GM18508 (cell line): ENCODE data around the gene LRG1.

Source experiments
- ATAC-seq: cut with Tn5 transposase; IDR thresholded peaks from one replicate; pipeline ENCODE4 v1.9.1; 2021; ENCODE audit warnings: moderate number of reproducible peaks; ENCODE audit not compliant: insufficient read depth, unreplicated experiment

LRG1 gene

DNA sequence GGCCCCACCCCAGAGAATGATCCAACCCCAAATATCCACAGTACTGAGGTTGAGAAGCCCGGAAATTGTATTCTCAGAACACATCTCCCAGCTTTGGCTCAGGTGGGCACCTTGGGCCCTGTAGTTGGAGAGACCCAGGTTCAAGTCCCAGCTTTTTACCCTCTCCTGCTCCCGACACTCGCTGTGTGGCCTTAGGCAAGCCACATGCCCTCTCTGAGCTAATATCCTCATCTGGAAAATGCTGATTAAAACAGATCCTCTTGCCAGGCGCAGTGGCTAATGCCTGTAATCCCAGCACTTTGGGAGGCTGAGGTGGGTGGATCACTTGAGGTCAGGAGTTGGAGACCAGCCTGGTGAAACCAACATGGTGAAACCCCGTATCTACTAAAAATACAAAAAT is 24.1 kb downstream of the LRG1 start:
- no peak for ATAC-seq

DNA sequence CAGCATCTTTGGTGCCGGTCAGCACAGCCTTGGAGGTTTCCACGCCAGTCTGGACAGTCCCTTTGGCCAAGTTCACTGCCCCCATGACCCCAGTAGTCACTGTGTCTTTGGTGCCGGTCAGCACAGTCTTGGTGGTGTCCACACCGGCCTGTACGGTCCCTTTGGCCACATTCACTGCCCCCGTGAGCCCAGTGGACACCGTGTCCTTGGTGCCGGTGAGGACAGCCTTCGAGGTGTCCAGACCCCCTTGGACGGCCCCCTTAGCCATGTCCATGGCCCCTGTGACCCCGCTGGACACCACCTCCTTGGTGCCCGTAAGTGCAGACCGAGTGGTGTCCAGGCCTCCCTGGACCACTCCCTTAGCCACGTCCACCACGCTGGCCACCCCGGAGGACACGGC is 26.6 kb downstream of the LRG1 start:
- ATAC-seq, result no peak

DNA sequence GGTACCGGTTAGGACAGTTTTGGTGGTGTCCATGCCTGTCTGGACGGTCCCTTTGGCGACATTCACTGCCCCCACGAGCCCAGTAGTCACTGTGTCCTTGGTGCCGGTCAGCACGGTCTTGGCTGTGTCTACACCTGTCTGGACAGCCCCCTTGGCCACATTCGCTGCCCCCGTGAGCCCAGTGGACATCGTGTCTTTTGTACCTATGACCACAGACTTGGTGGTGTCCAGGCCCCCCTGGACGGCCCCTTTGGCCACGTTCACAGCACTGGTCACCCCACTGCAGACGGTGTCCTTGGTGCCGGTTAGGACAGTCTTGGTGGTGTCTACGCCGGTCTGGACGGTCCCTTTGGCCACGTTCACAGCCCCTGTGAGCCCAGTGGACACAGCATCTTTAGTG is 27.8 kb downstream of the LRG1 start:
- ATAC-seq, result no peak

DNA sequence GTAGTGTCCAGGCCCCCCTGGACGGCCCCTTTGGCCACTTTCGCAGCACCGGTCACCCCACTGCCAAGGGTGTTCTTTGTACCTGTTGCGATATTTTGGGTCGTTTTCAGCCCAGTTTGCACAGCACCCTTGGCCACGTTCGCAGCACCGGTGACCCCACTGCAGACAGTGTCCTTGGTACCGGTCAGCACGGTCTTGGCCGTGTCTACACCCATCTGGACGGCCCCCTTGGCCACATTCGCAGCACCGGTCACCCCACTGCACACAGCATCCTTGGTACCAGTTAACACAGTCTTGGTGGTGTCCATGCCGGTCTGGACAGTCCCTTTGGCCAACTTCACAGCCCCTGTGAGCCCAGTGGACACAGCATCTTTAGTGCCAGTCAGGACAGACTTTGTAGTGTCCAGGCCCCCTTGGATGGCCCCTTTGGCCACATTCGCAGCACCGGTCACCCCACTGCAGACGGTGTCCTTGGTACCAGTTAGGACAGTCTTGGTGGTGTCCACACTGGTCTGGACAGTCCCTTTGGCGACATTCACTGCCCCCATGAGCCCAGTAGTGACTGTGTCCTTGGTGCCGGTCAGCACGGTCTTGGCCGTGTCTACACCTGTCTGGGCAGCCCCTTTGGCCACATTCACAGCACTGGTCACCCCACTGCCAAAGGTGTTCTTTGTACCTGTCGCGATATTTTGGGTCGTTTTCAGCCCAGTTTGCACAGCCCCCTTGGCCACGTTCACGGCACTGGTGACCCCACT is 28.4 kb downstream of the LRG1 start:
- no peak for ATAC-seq

DNA sequence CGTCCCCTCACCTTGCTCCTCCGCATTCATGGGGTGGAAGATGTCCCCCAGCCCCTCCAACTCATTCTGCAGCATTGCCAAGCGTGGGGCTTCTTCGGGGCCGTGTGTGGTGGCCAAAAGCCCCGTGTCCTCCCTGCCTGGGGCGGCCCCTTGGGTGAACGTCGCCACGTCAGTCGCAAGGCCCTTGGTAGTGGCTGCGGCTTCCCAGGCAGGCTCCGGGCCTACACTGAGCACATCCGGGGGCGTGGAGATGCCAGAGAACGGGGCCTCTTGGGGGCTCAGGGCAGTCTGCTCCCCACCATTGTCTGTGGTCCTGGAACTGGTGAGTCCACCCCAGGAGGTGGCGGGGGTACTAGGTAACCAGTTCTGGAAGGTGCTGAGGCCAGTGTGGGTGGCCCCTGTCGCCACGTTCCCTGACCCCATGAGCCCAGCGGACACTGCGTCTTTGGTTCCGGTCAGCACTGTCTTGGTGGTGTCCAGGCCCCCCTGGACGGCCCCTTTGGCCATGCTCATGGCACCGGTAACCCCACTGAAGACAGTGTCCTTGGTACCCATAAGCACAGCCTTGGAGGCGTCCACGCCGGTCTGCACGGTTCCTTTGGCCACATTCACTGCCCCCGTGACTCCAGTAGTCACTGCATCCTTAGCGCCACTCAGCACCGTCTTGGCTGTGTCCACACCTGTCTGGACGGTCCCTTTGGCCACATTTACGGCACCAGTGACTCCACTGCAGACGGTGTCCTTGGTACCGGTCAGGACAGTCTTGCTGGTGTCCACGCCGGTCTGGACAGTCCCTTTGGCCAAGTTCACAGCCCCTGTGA is 29.2 kb downstream of the LRG1 start:
- ATAC-seq, result no peak

DNA sequence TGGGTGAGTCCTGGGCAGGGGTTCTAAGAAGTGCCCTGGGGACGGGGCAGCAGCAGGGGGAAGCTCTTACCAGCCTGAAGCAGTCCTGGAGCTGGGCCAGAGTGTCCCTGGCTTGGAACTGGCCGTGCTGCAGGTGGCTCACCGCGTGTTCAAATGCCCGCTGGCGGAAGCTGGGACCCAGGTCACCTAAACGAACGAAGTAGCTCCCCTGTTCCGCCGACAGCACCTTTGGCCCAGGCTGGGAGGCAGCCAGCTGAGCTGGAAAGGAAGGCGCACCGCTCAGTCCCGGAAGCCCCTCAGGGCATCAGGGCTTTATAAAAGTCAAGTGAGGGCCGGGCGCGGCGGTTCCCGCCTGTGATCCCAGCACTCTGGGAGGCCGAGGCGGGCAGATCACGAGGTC is 31.1 kb downstream of the LRG1 start:
- no peak for ATAC-seq

DNA sequence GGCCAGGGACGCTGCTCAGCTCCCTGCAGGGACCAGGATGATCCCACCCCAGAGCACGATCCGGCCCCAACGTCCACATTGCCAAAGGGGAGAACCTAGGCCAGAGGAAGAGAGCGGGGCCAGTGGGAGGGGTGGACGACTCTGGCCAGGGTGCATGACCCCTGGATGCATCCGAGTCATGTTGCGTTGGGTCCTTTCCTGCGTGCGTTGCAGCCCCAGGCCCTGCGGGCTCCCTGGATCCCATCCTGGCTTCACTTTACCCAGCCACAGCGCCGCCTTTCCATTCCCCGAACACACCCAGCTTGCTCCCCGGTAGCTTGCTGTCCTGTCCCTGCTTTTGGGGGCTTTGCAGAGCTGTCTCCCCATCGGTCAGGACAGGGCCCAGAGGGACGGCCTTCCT is 32.0 kb downstream of the LRG1 start:
- ATAC-seq, result no peak

DNA sequence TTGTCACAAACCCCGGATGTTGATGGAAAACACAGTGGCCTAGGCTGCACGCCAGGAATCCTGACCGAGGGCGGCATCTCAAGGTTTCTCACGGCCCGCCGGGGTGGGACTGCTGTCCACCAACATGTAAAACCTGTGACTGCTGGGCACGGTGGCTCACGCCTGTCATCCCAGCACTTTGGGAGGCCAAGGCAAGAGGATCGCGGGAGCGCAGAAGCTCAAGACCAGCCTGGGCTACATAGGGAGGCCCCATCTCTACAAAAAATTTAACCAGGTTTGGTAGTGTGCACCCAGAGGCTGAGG is 32.7 kb downstream of the LRG1 start:
- no peak for ATAC-seq

DNA sequence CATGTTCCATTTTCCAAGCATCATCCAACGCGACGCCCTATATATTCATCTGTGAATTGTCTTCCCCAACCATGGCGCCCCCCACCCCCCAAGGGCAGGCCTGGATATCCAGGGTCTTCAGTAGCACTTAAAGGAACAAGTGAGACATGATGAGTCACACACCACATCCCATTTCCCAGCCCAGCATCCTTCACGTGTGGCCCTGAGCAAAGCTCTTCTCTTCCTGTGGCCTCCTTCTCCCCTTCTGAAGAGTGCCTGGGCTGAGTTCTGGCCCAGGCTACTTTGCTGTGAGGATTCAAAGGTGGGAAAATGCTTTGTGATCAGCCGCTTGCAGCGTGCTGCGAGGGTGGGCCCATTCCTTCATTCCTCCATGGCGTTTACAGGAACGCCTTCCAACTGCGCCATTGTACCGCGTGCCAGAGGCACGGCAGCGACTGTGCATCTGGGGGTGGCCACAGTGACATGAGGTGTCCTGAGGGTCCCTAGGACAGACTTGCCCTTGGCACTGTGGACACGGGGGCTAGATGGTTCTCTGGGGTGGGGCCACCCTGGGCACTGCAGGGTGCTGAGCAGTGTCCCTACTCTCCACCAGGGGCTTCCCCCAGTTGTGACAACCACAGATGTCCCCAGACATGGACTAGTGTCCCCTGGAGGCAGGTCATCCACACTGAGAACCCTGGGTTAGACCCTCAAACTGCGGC is 33.2 kb downstream of the LRG1 start:
- ATAC-seq, result no peak

DNA sequence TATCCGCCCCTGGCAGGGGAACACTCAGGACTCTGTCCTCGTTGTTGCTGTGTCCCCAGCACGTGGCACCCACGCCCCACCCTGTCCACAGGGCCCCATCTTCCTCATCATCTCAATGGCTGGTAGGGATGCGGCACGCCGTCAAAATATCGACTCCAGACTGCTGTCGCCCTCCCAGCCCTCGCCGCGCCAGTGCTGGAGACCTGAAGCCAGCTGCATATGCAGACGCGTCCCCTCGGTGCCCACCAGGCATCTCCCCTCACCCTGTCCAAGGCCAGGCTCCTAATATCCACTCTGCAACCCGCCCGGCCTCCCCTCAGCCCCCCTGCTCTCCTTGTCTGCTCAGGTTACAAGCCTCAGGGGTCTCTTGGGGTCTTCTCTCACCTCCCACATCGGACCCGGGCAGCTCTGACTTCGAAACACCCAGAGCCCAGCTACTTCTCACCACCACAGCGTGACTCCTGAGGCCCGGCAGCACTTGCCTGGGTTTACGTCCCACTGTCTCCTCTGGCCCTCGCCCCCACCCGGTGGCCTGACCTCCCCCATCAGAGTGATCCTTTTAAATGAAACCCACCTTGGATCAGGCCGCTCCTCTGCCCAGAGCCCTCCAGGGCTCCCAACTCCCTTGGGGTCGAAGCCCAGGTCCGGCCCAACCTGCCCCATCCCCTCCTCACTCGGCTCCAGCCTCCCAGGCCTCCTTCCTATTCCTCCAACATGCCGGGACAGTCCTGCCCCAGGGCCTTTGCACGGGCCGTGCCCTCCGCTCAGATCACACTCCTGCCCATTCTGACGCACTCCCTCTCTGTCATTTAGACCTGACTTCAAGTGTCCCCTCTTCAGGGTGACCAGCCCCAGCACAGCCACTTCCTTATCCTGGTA is 34.0 kb downstream of the LRG1 start:
- ATAC-seq, result no peak

DNA sequence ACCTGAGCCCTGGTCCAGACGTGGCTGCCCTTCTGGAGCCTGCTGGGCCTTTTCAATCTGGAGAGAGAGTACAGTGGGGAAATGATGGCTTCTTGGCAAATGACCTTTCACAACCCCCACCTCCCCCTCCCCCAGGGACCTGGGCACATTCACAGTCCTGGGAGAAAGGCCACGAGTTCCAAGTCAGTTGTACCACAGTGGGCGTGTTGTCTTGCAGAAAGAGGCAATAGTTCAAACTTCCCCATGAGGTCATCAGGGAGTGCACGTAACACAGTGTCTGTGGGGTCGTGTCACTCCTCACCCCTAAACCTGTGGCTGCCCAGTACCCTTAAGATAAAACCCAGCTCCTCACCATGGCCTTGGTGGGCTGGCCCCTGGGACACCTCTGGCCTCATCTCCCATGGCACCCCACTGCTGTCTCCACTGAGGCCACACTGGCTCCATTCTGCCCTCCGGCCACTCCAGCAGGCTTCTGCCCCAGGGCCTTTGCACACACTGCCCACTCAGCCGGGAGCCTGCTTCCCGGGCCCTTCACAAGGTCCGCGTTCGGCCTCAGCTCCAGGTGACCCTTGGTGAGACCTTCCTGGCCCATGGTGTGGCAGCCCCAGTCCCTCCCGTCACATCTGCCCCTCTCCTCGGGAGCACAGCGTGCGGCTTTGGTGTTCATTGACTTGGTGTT is 34.8 kb downstream of the LRG1 start:
- no peak for ATAC-seq

DNA sequence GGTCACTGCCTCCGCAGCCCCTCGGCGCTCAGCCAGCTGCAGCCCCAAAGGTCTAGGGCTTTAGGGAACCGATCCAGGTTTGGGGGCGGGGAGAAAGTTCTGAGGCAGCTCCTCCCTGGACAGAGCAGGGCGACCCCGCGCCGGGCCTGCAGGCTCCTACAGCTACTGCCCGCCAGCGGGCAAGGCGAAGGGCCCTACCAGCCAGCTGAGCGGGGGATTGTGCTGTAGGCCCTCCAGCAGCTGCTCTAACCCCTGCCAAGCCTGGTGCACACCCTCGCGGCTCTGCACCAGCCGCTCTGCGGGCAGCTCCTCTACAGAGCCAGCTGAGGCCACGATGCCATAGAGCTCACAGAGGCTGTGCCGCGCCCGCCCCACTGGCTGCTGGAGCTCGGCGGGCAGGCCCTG is 35.5 kb downstream of the LRG1 start:
- ATAC-seq, result no peak

DNA sequence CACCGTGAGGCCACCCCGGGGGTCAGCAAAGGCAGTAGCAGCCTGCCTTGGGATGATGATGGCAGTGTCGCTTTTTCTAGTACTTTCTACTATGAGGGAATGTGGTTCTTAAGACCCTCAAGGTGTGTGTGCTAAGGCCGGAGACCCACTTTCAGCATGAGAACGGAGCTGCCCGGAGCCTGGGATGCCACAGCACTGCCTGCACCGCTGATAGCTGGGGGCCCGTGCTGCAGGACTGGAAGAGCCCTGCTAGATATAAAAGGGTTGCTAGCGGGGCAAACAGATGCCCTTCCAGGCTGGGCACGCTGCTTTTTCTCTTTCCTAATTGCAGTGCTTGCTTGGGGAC is 36.0 kb downstream of the LRG1 start:
- no peak for ATAC-seq

DNA sequence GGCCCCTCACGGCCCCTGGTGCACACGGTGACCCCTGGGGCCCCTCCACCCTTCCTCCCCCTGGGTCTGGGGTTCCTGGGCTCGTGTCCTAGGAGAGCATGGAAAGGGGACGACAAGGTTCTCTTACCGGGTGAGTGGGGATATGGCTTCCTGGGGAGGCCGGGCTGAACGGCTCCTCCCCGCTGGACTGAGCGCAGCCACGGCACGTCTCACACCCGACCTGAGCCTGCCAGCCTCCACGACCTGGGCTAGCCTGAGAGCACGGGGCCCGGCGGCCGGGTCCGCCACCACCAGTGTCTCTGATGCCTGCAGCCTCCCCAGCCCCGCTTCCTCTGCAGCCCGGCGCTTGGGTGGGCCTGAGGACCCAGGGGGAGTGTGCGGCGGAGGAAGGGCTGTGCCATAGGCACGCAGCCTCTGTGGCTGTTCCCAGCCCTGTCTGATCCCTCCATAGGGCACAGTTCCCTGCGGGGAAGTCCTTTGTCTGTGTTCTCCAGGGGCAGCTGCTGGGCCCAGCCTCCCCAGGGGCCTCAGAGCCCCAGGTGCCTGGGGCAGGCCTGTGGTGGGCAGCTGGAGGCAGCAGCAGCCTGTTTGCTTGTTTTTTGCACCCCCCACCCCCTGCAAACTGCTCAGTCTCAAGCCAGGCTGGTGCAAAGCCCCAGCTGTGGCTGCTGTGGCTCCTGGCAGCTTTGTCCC is 36.6 kb downstream of the LRG1 start:
- no peak for ATAC-seq

DNA sequence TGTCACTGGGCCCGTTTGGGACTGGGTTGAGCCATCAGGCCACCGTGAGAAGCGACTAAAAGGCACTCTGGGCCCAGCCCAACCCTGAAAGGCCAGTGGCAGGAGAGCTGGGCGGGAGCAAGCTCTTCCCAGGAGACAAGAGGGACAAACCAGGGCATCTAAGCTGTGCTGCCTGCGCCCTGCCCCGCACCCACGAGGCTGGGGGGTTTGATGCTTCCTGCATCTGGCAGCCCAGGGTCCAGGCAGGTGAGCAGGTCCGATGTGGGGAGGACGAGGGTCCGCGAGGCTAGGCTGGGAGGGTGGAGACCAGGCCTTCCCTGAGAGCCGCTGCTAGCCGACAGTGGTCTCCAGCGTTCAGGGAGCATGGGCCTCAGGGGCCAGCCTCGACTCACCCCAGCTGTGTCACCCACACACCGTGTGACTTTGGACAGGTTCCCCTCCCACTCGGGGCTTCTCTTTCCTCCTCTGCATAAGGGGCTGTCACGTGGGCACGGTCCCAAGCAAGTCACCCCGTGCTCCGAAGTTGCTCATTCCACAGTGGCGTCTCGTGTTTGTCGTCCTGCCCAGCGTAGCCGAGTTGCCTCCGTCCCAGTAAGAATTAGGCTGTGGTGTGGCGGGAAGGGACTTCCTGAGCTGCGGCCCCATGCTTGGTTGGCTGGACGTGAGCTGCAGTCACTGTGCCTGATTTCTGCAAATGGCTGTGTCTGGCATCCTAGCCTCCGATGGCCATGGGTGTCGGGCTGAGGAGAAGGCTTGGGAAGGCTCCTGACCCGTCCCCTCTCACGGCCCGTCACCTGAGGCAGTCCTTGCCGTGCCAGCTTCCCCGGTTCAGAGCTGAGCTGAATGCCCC is 37.3 kb downstream of the LRG1 start:
- no peak for ATAC-seq

DNA sequence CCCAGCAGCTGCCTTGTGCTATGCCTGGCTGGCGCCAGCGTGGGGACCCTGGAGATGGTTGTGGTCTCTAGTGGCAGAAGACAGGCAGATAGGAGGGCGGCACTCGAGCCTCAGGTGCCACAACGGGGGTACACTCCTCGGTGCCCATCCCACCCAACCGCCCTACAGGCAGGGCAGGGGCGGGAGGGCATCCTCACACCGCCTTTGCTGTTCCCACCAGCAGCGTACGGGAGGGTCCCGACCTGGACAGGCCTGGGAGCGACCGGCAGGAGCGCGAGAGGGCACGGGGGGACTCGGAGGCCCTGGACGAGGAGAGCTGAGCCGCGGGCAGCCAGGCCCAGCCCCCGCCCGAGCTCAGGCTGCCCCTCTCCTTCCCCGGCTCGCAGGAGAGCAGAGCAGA is 38.1 kb downstream of the LRG1 start:
- ATAC-seq, result no peak

DNA sequence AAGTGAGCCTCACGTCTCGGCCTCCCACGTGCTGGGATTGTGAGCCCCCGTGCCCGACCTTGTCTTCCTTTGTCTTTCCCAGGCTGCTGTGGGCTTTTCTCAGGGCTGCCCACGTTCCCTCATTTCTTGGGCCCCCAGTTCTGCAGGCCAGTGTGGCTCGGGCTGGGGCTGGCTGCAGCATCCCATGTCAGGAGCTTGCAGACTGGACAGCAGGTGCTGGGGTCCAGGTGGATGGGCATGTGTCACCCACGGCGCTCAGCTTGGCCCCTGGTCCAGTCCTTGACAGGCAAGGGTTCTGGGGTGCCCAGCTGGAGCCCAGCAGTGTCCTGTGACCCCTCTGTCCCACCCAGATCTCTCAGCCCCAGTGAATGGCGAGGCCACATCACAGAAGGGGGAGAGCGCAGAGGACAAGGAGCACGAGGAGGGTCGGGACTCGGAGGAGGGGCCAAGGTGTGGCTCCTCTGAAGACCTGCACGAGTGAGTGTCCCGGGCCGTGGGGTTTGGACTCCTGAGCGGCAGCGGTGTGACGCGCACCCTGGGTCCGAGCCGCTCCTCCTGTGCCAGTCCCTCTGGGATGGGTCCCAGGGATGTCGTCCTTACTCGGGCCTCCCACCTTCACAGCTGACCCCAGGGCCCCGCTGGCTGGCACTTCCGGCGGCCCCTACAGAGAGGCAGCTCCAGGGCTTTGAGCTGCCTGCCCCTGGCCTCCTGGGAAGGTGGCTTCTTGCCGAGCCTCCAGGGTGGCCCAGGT is 38.8 kb downstream of the LRG1 start:
- ATAC-seq, result no peak

DNA sequence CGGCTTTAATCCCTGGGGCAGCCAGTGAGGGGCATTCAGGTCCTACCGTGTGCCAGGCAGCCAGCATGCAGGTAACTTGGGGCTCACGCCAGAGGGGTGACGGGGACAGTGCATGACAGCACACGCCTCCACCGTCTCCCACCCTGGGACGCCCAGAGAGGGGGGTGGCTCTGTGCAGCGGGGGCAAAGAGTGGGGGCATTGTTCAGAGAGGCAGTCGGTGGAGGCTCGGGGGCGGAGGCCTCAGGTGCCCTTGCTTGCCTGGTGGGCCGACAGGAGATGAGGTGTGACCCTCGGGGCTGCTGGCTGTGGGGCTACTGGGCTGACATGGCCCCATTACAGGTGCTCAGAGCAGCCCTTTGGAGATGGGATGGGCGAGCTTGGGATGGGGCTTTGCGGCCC is 40.0 kb downstream of the LRG1 start:
- no peak for ATAC-seq
